ENCODE measurements around the gene MAPK8. TPM values are rescaled to one million over a fixed set of nuclear protein-coding genes. Genes with fewer than 3 reads are reported as not detected.
"Not testable (repeated sequence)": the region's sequence is repeated elsewhere in the genome, so short reads cannot be mapped to it uniquely, and the experiment has no call there.

MAPK8 gene
- total RNA-seq, 1 donor from 2014 or later = 96.6 TPM

GRCh38 chr10:48333856-48334255 lies 27.4 kb downstream of the MAPK8 start:
- DNase-seq (ENCODE audit: low read depth) = no peak

- DNase-seq (ENCODE audit: low read depth) = no peak
Observed at GRCh38 chr10:48335788-48336187, 29.3 kb downstream of the MAPK8 start.

- DNase-seq (ENCODE audit: low read depth) = no peak
Observed at GRCh38 chr10:48336978-48337599, 30.6 kb downstream of the MAPK8 start.

- no peak for DNase-seq (ENCODE audit: low read depth)
Observed at GRCh38 chr10:48340734-48341133, 34.3 kb downstream of the MAPK8 start.

GRCh38 chr10:48343106-48343505 lies 36.6 kb downstream of the MAPK8 start:
- DNase-seq (ENCODE audit: low read depth) = no peak

GRCh38 chr10:48343921-48344598 lies 37.6 kb downstream of the MAPK8 start:
- DNase-seq (ENCODE audit: low read depth) = no peak

- not testable (repeated sequence) for DNase-seq (ENCODE audit: low read depth)
Observed at GRCh38 chr10:48346248-48346647, 39.8 kb downstream of the MAPK8 start.

- not testable (repeated sequence) for DNase-seq (ENCODE audit: low read depth)
Observed at GRCh38 chr10:48347539-48347938, 41.1 kb downstream of the MAPK8 start.

- not testable (repeated sequence) for DNase-seq (ENCODE audit: low read depth)
Observed at GRCh38 chr10:48347943-48348342, 41.5 kb downstream of the MAPK8 start.

GRCh38 chr10:48353246-48353645 lies 46.8 kb downstream of the MAPK8 start:
- DNase-seq (ENCODE audit: low read depth) = no peak

GRCh38 chr10:48357631-48358030 lies 51.2 kb downstream of the MAPK8 start:
- no peak for DNase-seq (ENCODE audit: low read depth)

GRCh38 chr10:48358162-48358561 lies 51.7 kb downstream of the MAPK8 start:
- DNase-seq (ENCODE audit: low read depth) = no peak

GRCh38 chr10:48358838-48359237 lies 52.4 kb downstream of the MAPK8 start:
- no peak for DNase-seq (ENCODE audit: low read depth)

- no peak for DNase-seq (ENCODE audit: low read depth)
Observed at GRCh38 chr10:48361176-48361575, 54.7 kb downstream of the MAPK8 start.

- DNase-seq (ENCODE audit: low read depth) = peak; percentile 82
Observed at GRCh38 chr10:48363617-48364355, 57.3 kb downstream of the MAPK8 start.

- peak; percentile 86 for DNase-seq (ENCODE audit: low read depth)
Observed at GRCh38 chr10:48364659-48365405, 58.4 kb downstream of the MAPK8 start.

GRCh38 chr10:48365668-48366067 lies 59.2 kb downstream of the MAPK8 start:
- no peak for DNase-seq (ENCODE audit: low read depth)

- DNase-seq (ENCODE audit: low read depth) = peak; percentile 61
Observed at GRCh38 chr10:48366261-48366660, 59.8 kb downstream of the MAPK8 start.

GRCh38 chr10:48369501-48369900 lies 63.0 kb downstream of the MAPK8 start:
- DNase-seq (ENCODE audit: low read depth) = peak; percentile 38

GRCh38 chr10:48377751-48378530 lies 71.5 kb downstream of the MAPK8 start:
- peak; percentile 96 for DNase-seq (ENCODE audit: low read depth)

- no peak for DNase-seq (ENCODE audit: low read depth)
Observed at GRCh38 chr10:48378675-48379074, 72.2 kb downstream of the MAPK8 start.
